ENCODE results near the gene CPNE5.

The CPNE5 gene

DNA sequence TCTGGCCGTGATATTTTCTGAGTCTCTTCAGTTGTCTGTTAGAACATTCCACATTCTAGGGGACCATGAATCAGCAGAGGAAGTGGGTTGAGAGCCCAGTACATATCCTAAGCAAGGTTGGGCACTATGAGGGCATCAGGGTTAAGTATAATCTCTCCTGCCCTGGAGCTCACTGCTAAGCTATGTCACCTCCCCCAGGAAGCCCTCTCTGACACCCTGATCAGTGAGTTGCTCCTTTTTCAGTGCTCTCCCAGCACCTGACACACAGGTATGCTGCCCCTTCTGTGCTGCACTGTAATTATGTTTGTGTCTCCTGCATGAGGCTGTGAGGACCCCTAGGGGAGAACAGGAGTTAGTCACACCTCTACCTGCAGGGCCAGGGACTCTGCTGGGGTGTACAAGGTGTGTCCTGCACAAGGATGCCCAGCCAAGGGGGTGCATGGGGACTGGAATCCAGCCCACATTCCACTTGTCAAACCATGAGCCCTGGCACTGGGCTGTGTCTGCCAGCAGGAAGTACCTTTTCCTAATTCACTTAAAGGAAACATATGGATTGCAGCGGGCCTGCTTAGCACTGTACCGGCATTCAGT, 137.7 kb downstream of the CPNE5 start:
- Histone ChIP-seq H3K27ac (no peak overlapping the region), H3K27me3 (peaks cover 0 to 4% of the 10 kb centered on the region in 2 donors), H3K4me3 (no peak overlapping the region), H3K4me1 (no peaks in the 10 kb centered on the region), H3K36me3 (no peaks in the 10 kb centered on the region), H3K9me3 (no peaks in the 10 kb centered on the region)
- peak in 1 of 2 donors; percentile 44 for DNase-seq
- TF ChIP-seq, protein P1, sequence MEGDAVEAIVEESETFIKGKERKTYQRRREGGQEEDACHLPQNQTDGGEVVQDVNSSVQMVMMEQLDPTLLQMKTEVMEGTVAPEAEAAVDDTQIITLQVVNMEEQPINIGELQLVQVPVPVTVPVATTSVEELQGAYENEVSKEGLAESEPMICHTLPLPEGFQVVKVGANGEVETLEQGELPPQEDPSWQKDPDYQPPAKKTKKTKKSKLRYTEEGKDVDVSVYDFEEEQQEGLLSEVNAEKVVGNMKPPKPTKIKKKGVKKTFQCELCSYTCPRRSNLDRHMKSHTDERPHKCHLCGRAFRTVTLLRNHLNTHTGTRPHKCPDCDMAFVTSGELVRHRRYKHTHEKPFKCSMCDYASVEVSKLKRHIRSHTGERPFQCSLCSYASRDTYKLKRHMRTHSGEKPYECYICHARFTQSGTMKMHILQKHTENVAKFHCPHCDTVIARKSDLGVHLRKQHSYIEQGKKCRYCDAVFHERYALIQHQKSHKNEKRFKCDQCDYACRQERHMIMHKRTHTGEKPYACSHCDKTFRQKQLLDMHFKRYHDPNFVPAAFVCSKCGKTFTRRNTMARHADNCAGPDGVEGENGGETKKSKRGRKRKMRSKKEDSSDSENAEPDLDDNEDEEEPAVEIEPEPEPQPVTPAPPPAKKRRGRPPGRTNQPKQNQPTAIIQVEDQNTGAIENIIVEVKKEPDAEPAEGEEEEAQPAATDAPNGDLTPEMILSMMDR (IDR thresholded peaks at IDR 0.05) = no peak
- intact Hi-C loops (cut with DNase I; ENCODE audit: low total_unique reads) = no loop called here

DNA sequence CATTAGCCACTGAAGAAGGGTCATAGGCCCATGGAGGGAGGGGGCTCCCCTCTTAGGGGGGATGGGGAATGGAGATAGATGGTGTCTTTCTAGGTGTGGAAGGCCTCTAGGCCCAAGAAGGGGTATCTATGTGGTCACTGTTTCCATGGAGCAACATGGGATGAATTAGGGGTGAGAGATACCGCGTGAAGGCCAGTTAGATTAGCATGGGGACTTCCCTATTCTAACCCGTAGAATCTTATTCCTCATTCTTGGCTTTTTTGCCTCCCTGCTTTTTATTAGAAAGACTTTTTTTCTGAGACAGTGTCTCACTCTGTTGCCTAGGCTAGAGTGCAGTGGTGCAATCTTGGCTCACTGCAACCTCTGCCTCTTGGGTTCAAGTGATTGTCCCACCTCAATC, 138.4 kb downstream of the CPNE5 start:
- H3K4me3 ChIP-seq = no peak overlapping the region
- H3K9me3 ChIP-seq = no peaks in the 10 kb centered on the region
- H3K4me1 ChIP-seq = no peaks in the 10 kb centered on the region
- intact Hi-C loops (cut with DNase I; ENCODE audit: low total_unique reads) = no loop called here
- peaks cover 0 to 4% of the 10 kb centered on the region in 2 donors for H3K27me3 ChIP-seq
- H3K36me3 ChIP-seq = no peaks in the 10 kb centered on the region
- peak in 1 of 2 donors; percentile 28 for DNase-seq
- TF ChIP-seq, protein P1 (IDR thresholded peaks at IDR 0.05) = no peak
- H3K27ac ChIP-seq = no peak overlapping the region

DNA sequence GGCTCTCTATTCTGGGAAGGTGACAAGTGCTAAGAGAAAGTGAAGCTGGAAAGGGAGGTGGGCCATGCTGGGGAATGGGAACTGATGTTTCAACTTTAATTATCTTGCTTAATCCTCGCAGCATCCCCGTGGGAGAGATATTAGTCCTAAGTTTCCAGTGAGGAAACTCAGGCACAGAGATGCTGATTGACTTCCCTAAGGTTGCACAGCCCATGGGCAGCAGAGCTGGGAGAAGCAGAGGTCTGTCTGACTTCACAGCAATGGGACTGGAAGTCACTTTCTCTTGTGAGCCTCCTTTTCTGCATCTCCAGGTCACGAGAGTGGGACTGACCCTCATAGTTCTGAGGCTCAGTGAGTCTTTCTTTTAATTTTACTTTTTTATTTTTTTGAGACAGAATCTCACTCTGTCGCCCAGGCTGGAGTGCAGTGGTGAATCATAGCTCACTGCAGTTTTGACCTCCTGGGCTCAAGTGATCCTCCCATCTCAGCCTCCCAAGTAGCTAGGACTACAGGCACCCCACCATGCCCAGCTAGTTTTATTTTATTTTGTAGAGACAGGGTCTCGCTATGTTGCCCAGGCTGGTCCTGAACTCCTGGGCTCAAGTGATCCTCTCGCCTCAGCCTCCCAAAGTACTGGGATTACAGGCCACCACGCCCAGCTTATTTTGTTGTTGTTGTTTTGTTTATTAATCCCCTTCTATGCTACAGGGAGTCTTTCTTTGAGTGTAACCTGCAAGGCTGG, 139.0 kb downstream of the CPNE5 start:
- Histone ChIP-seq H3K4me3 (no peak overlapping the region), H3K36me3 (no peaks in the 10 kb centered on the region), H3K9me3 (no peaks in the 10 kb centered on the region), H3K27me3 (peaks cover 0 to 4% of the 10 kb centered on the region in 2 donors), H3K4me1 (no peaks in the 10 kb centered on the region), H3K27ac (no peak overlapping the region)
- peak in 1 of 2 donors; percentile 4 for DNase-seq
- TF ChIP-seq, protein P1 (IDR thresholded peaks at IDR 0.05) = no peak
- intact Hi-C loops (cut with DNase I; ENCODE audit: low total_unique reads) = no loop called here

DNA sequence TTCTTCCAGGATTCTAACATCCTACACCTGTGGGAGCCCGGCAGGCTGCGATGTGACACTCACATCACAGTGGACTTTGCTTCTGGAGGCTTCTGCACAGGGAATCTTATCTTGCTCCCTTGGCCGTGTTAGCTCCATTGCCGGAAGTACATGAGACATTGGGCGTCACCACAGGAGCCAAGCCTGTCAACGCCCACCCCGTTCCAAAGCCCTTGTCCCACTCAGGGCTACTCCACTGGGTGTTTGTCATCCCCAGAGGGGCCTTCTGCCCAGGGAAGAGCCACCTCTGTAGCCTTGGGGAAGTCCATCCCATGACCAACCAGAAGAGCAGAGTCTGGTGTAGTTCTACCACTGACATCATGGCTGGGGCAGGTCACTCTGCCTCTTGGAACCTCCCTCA, 139.9 kb downstream of the CPNE5 start:
- no peak overlapping the region for H3K4me3 ChIP-seq
- H3K4me1 ChIP-seq = no peaks in the 10 kb centered on the region
- peaks cover 0 to 4% of the 10 kb centered on the region in 2 donors for H3K27me3 ChIP-seq
- no peaks in the 10 kb centered on the region for H3K36me3 ChIP-seq
- no peak overlapping the region for H3K27ac ChIP-seq
- intact Hi-C loops (cut with DNase I; ENCODE audit: low total_unique reads) = no loop called here
- DNase-seq = peak in 1 of 2 donors; percentile 42
- no peaks in the 10 kb centered on the region for H3K9me3 ChIP-seq
- TF ChIP-seq, protein P1 (IDR thresholded peaks at IDR 0.05) = no peak

DNA sequence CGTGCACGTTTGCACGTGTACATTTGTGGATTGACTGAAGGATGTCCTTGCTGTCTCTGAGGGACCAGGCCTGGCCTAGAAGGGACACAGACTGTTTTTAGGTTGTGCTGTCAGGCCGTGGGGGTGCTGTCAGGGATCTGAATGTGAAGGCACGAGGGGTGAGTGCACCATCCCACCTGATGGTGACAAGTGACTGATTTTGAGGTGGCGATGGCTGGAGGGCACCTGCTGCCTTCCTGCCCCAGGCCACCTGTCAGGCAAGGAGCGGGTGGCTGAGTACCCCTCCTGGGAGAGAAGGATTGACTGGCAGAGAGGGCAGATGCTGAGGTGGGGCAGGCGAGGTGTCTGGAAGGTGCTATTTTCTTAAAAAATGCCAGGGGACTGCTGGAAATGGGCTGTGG, 140.4 kb downstream of the CPNE5 start:
- Histone ChIP-seq H3K27ac (no peak overlapping the region), H3K27me3 (peaks cover 0 to 4% of the 10 kb centered on the region in 2 donors), H3K4me3 (no peak overlapping the region), H3K4me1 (no peaks in the 10 kb centered on the region), H3K36me3 (no peaks in the 10 kb centered on the region), H3K9me3 (no peaks in the 10 kb centered on the region)
- DNase-seq = peak in 1 of 2 donors; percentile 56
- TF ChIP-seq, protein P1 (IDR thresholded peaks at IDR 0.05) = no peak
- intact Hi-C loops (cut with DNase I; ENCODE audit: low total_unique reads) = no loop called here

All from tibial artery (tissue), 4 donors.